Lower leg skin (tissue), 3 donors: ENCODE measurements around the gene VPS37B.

Source experiments
- CTCF ChIP-seq, 3 donors: fragments of 450-650 bp; IDR thresholded peaks; one replicate each; pipeline ENCODE4 v1.5.1; 2016; ENCODE audit warnings: antibody characterized with exemption in 3 of 3, mild to moderate bottlenecking in 3 of 3, moderate library complexity in 2 of 3
- POLR2A ChIP-seq, 2 donors: fragments of 450-650 bp; IDR thresholded peaks; one replicate each; pipeline ENCODE4 v1.6.1; 2016 to 2017; ENCODE audit warnings: antibody characterized with exemption in 2 of 2, mild to moderate bottlenecking in 1 of 2, moderate library complexity in 1 of 2

- TF ChIP-seq CTCF (IDR thresholded peaks at IDR 0.05) (no peak), POLR2A (IDR thresholded peaks at IDR 0.05) (no peak)
Measured at GRCh38 chr12:122825773-122826724, 69.9 kb downstream of the VPS37B start.
